Aorta (tissue), 5 donors: ENCODE measurements around the gene VPS26A. TPM values are rescaled to one million over a fixed set of nuclear protein-coding genes. Genes with fewer than 3 reads are reported as not detected.
A peak's percentile ranks its signal among the peaks of the same experiment; 100 is the strongest.
"Not testable (repeated sequence)": the region's sequence is repeated elsewhere in the genome, so short reads cannot be mapped to it uniquely, and the experiment has no call there.

Experiments
- ATAC-seq: fragments of 200-7000 bp; cut with Tn5 transposase; one replicate; pipeline ENCODE4 v1.9.1; 2022; ENCODE audit warnings: moderate library complexity; ENCODE audit not compliant: low FRiP score
- DNase-seq, 2 donors: peaks; one replicate each; pipeline ENCODE4 v3.0.0-alpha.2; 2020
- H3K27ac ChIP-seq, 2 donors: one replicate each; pipeline ENCODE4 v1.5.1; 2013; ENCODE audit warnings: low read length in 2 of 2, mild to moderate bottlenecking in 2 of 2, moderate library complexity in 2 of 2, control low read depth in 1 of 2, inconsistent platforms in 1 of 2, low read depth in 1 of 2
- H3K27me3 ChIP-seq, 2 donors: one replicate each; pipeline ENCODE4 v1.6.1; 2013; ENCODE audit warnings: control low read depth in 1 of 2, low read length in 1 of 2, mild to moderate bottlenecking in 1 of 2, moderate library complexity in 1 of 2; ENCODE audit not compliant: insufficient read depth in 2 of 2, control insufficient read depth in 1 of 2
- H3K36me3 ChIP-seq, 2 donors: one replicate each; pipeline ENCODE4 v1.6.1; 2013; ENCODE audit warnings: control low read depth in 1 of 2, low read length in 1 of 2, mild to moderate bottlenecking in 1 of 2; ENCODE audit not compliant: insufficient read depth in 2 of 2, control insufficient read depth in 1 of 2
- H3K4me1 ChIP-seq, 2 donors: one replicate each; pipeline ENCODE4 v1.6.1; 2013; ENCODE audit warnings: low read length in 2 of 2, control low read depth in 1 of 2, mild to moderate bottlenecking in 1 of 2, moderate library complexity in 1 of 2; ENCODE audit not compliant: insufficient read depth in 2 of 2, control insufficient read depth in 1 of 2
- H3K4me3 ChIP-seq, 2 donors: one replicate each; pipeline ENCODE4 v1.5.1; 2013; ENCODE audit warnings: low read length in 2 of 2, control low read depth in 1 of 2, mild to moderate bottlenecking in 1 of 2
- H3K9me3 ChIP-seq: one replicate; pipeline ENCODE4 v1.6.1; 2013; ENCODE audit warnings: mild to moderate bottlenecking, low read length; ENCODE audit not compliant: control insufficient read depth
- WGBS, 2 donors: extraction: QIAGEN DNeasy Blood & Tissue Kit; methylation state at CpG; one replicate each; pipeline ENCODE4 v1.1.7; 2013; 5-methylcytosine and 5-hydroxymethylcytosine counted together
- intact Hi-C, 2 donors: fragments of 100-400 bp; cut with DNase I; formaldehyde crosslinking; loops; one replicate each; pipeline versions ENCODE4 v1.14.2 to v1.15.0; 2022
- polyA plus RNA-seq, 2 donors: library from polyadenylated mRNA; stranded (reverse); fragments of 200-250 nt; gene quantifications; one replicate each; pipeline ENCODE4 v1.2.3, GENCODE V29; 2013
- total RNA-seq, 2 donors: library from RNA; stranded (reverse); fragmentation: NEBNext Ultra II Directional; extraction: Animal tissue kit (Norgen Biotek cat#: 25700); gene quantifications; one replicate each; pipeline ENCODE4 v1.2.1, GENCODE V29; 2021
- donor health status: healthy with polysubstance abuse.
- donor health status: Bipolar disorder and iron deficiency.
- donor health status: DM: no; HTN: no; CAD: no.
- donor health status: DM: no; HTN: no; CAD: no.
- donor health status: DM: yes; HTN: yes; CAD: no.

The VPS26A gene
- total and polyA plus RNA-seq, 4 donors = 31.9 to 49.2 (median 44.9) TPM

- 47 to 59% methylated on average over 1 of the region's 1 CpG for WGBS, 2 donors
- Histone ChIP-seq H3K27me3 (no peaks in the 10 kb centered on the region), H3K36me3 (no peaks in the 10 kb centered on the region), H3K4me1 (no peaks in the 10 kb centered on the region), H3K9me3 (no peaks in the 10 kb centered on the region), H3K4me3 (no peak overlapping the region), H3K27ac (no peak overlapping the region)
- intact Hi-C loops = loop anchor here in 1 of 2 donors (10.0 kb wide), 1 partner anchor 65 kb away; the partner anchor contains the start of gene SUPV3L1
- DNase-seq (no peak), ATAC-seq (no peak)
Observed at GRCh38 chr10:69119896-69120295, 4.1 kb upstream of the VPS26A start.

- Histone ChIP-seq H3K4me3 (peak overlapping the region; percentile 70), H3K4me1 (no peaks in the 10 kb centered on the region), H3K36me3 (no peaks in the 10 kb centered on the region), H3K27me3 (no peaks in the 10 kb centered on the region), H3K9me3 (no peaks in the 10 kb centered on the region), H3K27ac (peak overlapping the region; percentile 91 to 94)
- peak; percentile 74 for ATAC-seq
- WGBS, 2 donors = 0% methylated on average over 16 of the region's 16 CpGs
- intact Hi-C loops = loop anchor here in 1 of 2 donors (10.0 kb wide), 1 partner anchor 61 kb away; the partner anchor contains the start of gene SUPV3L1
- DNase-seq = no peak
Observed at GRCh38 chr10:69123306-69123746, 652 bp upstream of the VPS26A start.

- Histone ChIP-seq H3K27ac (peak overlapping the region; percentile 68 to 80), H3K27me3 (no peaks in the 10 kb centered on the region), H3K4me1 (no peaks in the 10 kb centered on the region), H3K4me3 (peak overlapping the region; percentile 62 to 70), H3K9me3 (no peaks in the 10 kb centered on the region), H3K36me3 (no peaks in the 10 kb centered on the region)
- DNase-seq (peak in 1 of 2 donors; percentile 67), ATAC-seq (peak; percentile 13)
- intact Hi-C loops = loop anchor here in 1 of 2 donors (10.0 kb wide), 1 partner anchor 60 kb away; the partner anchor contains the start of gene SUPV3L1
- WGBS, 2 donors = 1% methylated on average over 26 of the region's 26 CpGs
Observed at GRCh38 chr10:69124563-69125268, 738 bp downstream of the VPS26A start.

GRCh38 chr10:69125554-69125953 is 1.6 kb downstream of the VPS26A start:
- intact Hi-C loops = loop anchor here in 1 of 2 donors (10.0 kb wide), 1 partner anchor 59 kb away; the partner anchor contains the start of gene SUPV3L1

GRCh38 chr10:69130251-69130650 is 6.3 kb downstream of the VPS26A start:
- no peak overlapping the region for H3K4me3 ChIP-seq
- DNase-seq (no peak), ATAC-seq (no peak)
- WGBS, 2 donors = 24 to 35% methylated on average over 2 of the region's 2 CpGs
- H3K27me3 ChIP-seq = no peaks in the 10 kb centered on the region
- no peaks in the 10 kb centered on the region for H3K36me3 ChIP-seq
- H3K4me1 ChIP-seq = no peaks in the 10 kb centered on the region
- no peak overlapping the region for H3K27ac ChIP-seq
- no peaks in the 10 kb centered on the region for H3K9me3 ChIP-seq
- intact Hi-C loops = no loop called here

More at GRCh38 chr10:69125554-69125953, 1.6 kb downstream of the VPS26A start:
- no peak overlapping the region for H3K27ac ChIP-seq
- no peaks in the 10 kb centered on the region for H3K27me3 ChIP-seq
- H3K9me3 ChIP-seq = no peaks in the 10 kb centered on the region
- H3K4me3 ChIP-seq = no peak overlapping the region
- H3K4me1 ChIP-seq = no peaks in the 10 kb centered on the region
- 65 to 69% methylated on average over 1 of the region's 1 CpG for WGBS, 2 donors
- no peaks in the 10 kb centered on the region for H3K36me3 ChIP-seq
- ATAC-seq = no peak
- no peak for DNase-seq

- no peaks in the 10 kb centered on the region for H3K27me3 ChIP-seq
- 86 to 91% methylated on average over 2 of the region's 2 CpGs for WGBS, 2 donors
- no peak overlapping the region for H3K27ac ChIP-seq
- DNase-seq (no peak), ATAC-seq (no peak)
- intact Hi-C loops = no loop called here
- H3K36me3 ChIP-seq = no peaks in the 10 kb centered on the region
- H3K9me3 ChIP-seq = no peaks in the 10 kb centered on the region
- no peaks in the 10 kb centered on the region for H3K4me1 ChIP-seq
- H3K4me3 ChIP-seq = no peak overlapping the region
Observed at GRCh38 chr10:69139961-69140360, 16.0 kb downstream of the VPS26A start.

GRCh38 chr10:69141304-69141703 is 17.3 kb downstream of the VPS26A start:
- WGBS, 2 donors = 71 to 77% methylated on average over 1 of the region's 1 CpG
- no peak for ATAC-seq

GRCh38 chr10:69142074-69142473 is 18.1 kb downstream of the VPS26A start:
- intact Hi-C loops, DNase-seq, H3K9me3 ChIP-seq, H3K4me3 ChIP-seq, H3K36me3 ChIP-seq, H3K27me3 ChIP-seq, ATAC-seq, H3K4me1 ChIP-seq, H3K27ac ChIP-seq: not testable (repeated sequence)
- 98 to 99% methylated on average over 2 to 3 of the region's 3 CpGs for WGBS, 2 donors

More at GRCh38 chr10:69141304-69141703, 17.3 kb downstream of the VPS26A start:
- Histone ChIP-seq H3K9me3 (no peaks in the 10 kb centered on the region), H3K27ac (no peak overlapping the region), H3K36me3 (no peaks in the 10 kb centered on the region), H3K27me3 (no peaks in the 10 kb centered on the region), H3K4me1 (no peaks in the 10 kb centered on the region), H3K4me3 (no peak overlapping the region)
- DNase-seq = no peak
- intact Hi-C loops = no loop called here

- no peak overlapping the region for H3K4me3 ChIP-seq
- H3K4me1 ChIP-seq = no peaks in the 10 kb centered on the region
- H3K27me3 ChIP-seq = no peaks in the 10 kb centered on the region
- no peak for ATAC-seq
- intact Hi-C loops = no loop called here
- no peaks in the 10 kb centered on the region for H3K9me3 ChIP-seq
- H3K27ac ChIP-seq = no peak overlapping the region
- 61 to 64% methylated on average over 3 of the region's 3 CpGs for WGBS, 2 donors
- no peak for DNase-seq
- no peaks in the 10 kb centered on the region for H3K36me3 ChIP-seq
Observed at GRCh38 chr10:69142983-69143382, 19.0 kb downstream of the VPS26A start.
